B cell (primary cell): ENCODE results near the gene CRELD2. TPM values are rescaled to one million over a fixed set of nuclear protein-coding genes. Genes with fewer than 3 reads are reported as not detected.

Source experiments
- ATAC-seq: fragments of 200-7000 bp; cut with Tn5 transposase; one replicate; pipeline ENCODE4 v1.10.0; 2021; ENCODE audit warnings: low read depth, mild to moderate bottlenecking, moderate number of reproducible peaks, moderate library complexity
- CTCF ChIA-PET: fragments of 350-600 bp; sonication (Branson Sonifier 250); formaldehyde crosslinking; loops from one replicate; lab custom pipeline; 2021; ENCODE audit warnings: antibody characterized with exemption, inconsistent platforms; lab: Charles Lee
- POLR2A ChIA-PET: fragments of 350-600 bp; sonication (Branson Sonifier 250); formaldehyde crosslinking; loops from one replicate; lab custom pipeline; 2021; ENCODE audit warnings: antibody characterized with exemption; lab: Charles Lee
- DNase-seq: peaks from one replicate; pipeline ENCODE4 v3.0.0; 2013
- H2AFZ ChIP-seq: 2 replicates; pipeline ENCODE4 v1.6.1; 2012; ENCODE audit warnings: mild to moderate bottlenecking, low read depth, low read length; ENCODE audit not compliant: insufficient read depth, poor library complexity, severe bottlenecking
- H3K27ac ChIP-seq, 2 donors: 1 replicate in 1 of 2; 2 replicates in 1 of 2; pipeline ENCODE4 v1.5.1; 2012 to 2013; ENCODE audit warnings: low read length in 2 of 2, mild to moderate bottlenecking in 2 of 2, moderate library complexity in 1 of 2
- H3K27me3 ChIP-seq, 4 experiments: fragments of 200-600 bp in 1 of 4; sonication (generic) in 1 of 4; replicated peaks in 1 of 4; 1 replicate in 2 of 4; 2 replicates in 2 of 4; pipeline versions ENCODE4 v1.6.1 to v1.7.0; 2013 to 2016; ENCODE audit warnings: low read length in 3 of 4, mild to moderate bottlenecking in 2 of 4, mixed read lengths in 1 of 4, moderate library complexity in 1 of 4; ENCODE audit not compliant: insufficient read depth in 4 of 4, control insufficient read depth in 3 of 4; ENCODE audit errors: control extremely low read depth in 1 of 4
- H3K36me3 ChIP-seq, 2 experiments: replicated peaks in 1 of 2; 1 replicate in 1 of 2; 2 replicates in 1 of 2; pipeline versions ENCODE4 v1.6.1 to v1.7.1; 2013; ENCODE audit warnings: low read length in 1 of 2; ENCODE audit not compliant: insufficient read depth in 2 of 2, control insufficient read depth in 1 of 2; ENCODE audit errors: control extremely low read depth in 1 of 2, extremely low read depth in 1 of 2
- H3K4me1 ChIP-seq, 2 donors: fragments of 200-600 bp in 1 of 2; sonication (generic) in 1 of 2; 1 replicate in 1 of 2; 2 replicates in 1 of 2; pipeline versions ENCODE4 v1.5.1 to v1.6.1; 2013 to 2017; ENCODE audit warnings: low read length in 2 of 2; ENCODE audit not compliant: control insufficient read depth in 2 of 2, insufficient read depth in 2 of 2
- H3K4me2 ChIP-seq: replicated peaks from 2 replicates; pipeline ENCODE3; 2012; ENCODE audit warnings: mild to moderate bottlenecking, low read depth, low read length; ENCODE audit not compliant: poor library complexity, severe bottlenecking
- H3K4me3 ChIP-seq, 5 experiments: fragments of 200-600 bp in 1 of 5; sonication (generic) in 1 of 5; 1 replicate in 3 of 5; 2 replicates in 2 of 5; pipeline versions ENCODE4 v1.5.1 to v1.7.0; 2011 to 2016; ENCODE audit warnings: low read length in 4 of 5, mild to moderate bottlenecking in 4 of 5, low read depth in 2 of 5, control low read depth in 1 of 5, moderate library complexity in 1 of 5; ENCODE audit not compliant: insufficient read depth in 1 of 5; ENCODE audit errors: control extremely low read depth in 1 of 5, extremely low read depth in 1 of 5
- H3K79me2 ChIP-seq: fragments of 200-600 bp; sonication (generic); one replicate; pipeline ENCODE4 v1.6.0; 2016; ENCODE audit warnings: low read length; ENCODE audit not compliant: control insufficient read depth, insufficient read depth
- H3K9ac ChIP-seq: fragments of 200-600 bp; sonication (generic); 2 replicates; pipeline ENCODE4 v1.6.1; 2017; ENCODE audit warnings: mild to moderate bottlenecking, low read length, moderate library complexity
- H3K9me3 ChIP-seq, 3 donors: one replicate each; pipeline versions ENCODE4 v1.6.1 to v1.7.1; 2013; ENCODE audit warnings: low read length in 2 of 3; ENCODE audit not compliant: control insufficient read depth in 2 of 3, insufficient read depth in 1 of 3; ENCODE audit errors: control extremely low read depth in 1 of 3
- H4K20me1 ChIP-seq: 2 replicates; pipeline ENCODE4 v1.6.0; 2012; ENCODE audit warnings: mild to moderate bottlenecking, low read length; ENCODE audit not compliant: insufficient read depth, control insufficient read depth, poor library complexity, severe bottlenecking
- H3K27ac Mint-ChIP-seq: one replicate; pipeline ENCODE4 v1.8.0; 2021; ENCODE audit warnings: mixed read lengths
- H3K27me3 Mint-ChIP-seq: one replicate; pipeline ENCODE4 v1.8.0; 2021; ENCODE audit warnings: mixed read lengths
- H3K4me1 Mint-ChIP-seq: one replicate; pipeline ENCODE4 v1.8.0; 2021; ENCODE audit warnings: mixed read lengths
- H3K4me3 Mint-ChIP-seq: one replicate; pipeline ENCODE4 v1.8.0; 2021; ENCODE audit warnings: mixed read lengths
- H3K9me3 Mint-ChIP-seq: one replicate; pipeline ENCODE4 v1.8.0; 2022; ENCODE audit warnings: mixed read lengths; ENCODE audit not compliant: insufficient read depth
- EZH2 ChIP-seq: IDR thresholded peaks from 2 replicates; pipeline ENCODE4 v1.6.1; 2012; ENCODE audit warnings: borderline replicate concordance, low read depth, mild to moderate bottlenecking, moderate library complexity, low read length; ENCODE audit not compliant: insufficient read depth, poor library complexity, severe bottlenecking
- WGBS: methylation state at CpG from one replicate; pipeline ENCODE4 v1.1.5; 2013; ENCODE audit warnings: missing lambda C conversion rate; ENCODE audit not compliant: insufficient coverage; 5-methylcytosine and 5-hydroxymethylcytosine counted together
- intact Hi-C: fragments of 100-400 bp; cut with micrococcal nuclease; formaldehyde crosslinking; loops from one replicate; pipeline ENCODE4 v1.10.0; 2022
- polyA plus RNA-seq: library from polyadenylated mRNA; depleted of rRNA; stranded (reverse); fragments of >200 nt; gene quantifications from 2 replicates; pipeline ENCODE4 v1.2.3, GENCODE V29; 2012
- total RNA-seq, 2 donors: library from RNA; stranded (reverse); fragments of 120-200 nt in 1 of 2; gene quantifications; 1 replicate in 1 of 2; 2 replicates in 1 of 2; pipeline versions ENCODE4 v1.2.3 to v1.2.4, GENCODE V29; 2013 to 2022
- TF ChIP-seq, protein P1 (sequence below): fragments of 200-600 bp; IDR thresholded peaks from one replicate; pipeline ENCODE4 v1.8.0; 2022; ENCODE audit warnings: antibody characterized with exemption, mild to moderate bottlenecking

CRELD2 gene
- total and polyA plus RNA-seq, 2 donors (not counting 1 experiment from before 2014, with no cell fraction given), result 35.9 to 41.9 TPM

DNA sequence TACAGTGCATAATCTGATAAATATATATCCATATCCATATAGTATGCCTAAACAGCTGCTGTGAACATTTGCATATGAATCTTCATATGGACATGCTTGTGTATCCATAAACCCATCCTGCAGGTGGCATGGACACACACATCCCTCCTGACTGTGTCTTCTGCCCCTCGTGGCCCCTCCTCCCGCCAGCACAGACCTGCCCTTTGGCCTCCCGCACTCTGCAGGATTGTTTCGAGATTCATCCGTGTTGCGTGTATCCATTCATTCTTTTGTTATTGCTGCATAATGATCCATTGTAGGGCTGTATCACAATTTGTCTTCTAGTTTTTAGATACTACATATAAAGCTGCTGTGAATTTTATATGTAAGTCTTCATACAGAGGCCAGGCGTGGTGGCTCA lies 40.8 kb upstream of the CRELD2 start:
- TF ChIP-seq EZH2, result no peak
- TF ChIP-seq, protein P1, sequence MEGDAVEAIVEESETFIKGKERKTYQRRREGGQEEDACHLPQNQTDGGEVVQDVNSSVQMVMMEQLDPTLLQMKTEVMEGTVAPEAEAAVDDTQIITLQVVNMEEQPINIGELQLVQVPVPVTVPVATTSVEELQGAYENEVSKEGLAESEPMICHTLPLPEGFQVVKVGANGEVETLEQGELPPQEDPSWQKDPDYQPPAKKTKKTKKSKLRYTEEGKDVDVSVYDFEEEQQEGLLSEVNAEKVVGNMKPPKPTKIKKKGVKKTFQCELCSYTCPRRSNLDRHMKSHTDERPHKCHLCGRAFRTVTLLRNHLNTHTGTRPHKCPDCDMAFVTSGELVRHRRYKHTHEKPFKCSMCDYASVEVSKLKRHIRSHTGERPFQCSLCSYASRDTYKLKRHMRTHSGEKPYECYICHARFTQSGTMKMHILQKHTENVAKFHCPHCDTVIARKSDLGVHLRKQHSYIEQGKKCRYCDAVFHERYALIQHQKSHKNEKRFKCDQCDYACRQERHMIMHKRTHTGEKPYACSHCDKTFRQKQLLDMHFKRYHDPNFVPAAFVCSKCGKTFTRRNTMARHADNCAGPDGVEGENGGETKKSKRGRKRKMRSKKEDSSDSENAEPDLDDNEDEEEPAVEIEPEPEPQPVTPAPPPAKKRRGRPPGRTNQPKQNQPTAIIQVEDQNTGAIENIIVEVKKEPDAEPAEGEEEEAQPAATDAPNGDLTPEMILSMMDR, result no peak
- Mint-ChIP-seq H3K4me1 (peaks cover 23% of the 10 kb centered on the region), H3K27me3 (no peaks in the 10 kb centered on the region), H3K27ac (no peak overlapping the region), H3K9me3 (no peaks in the 10 kb centered on the region), H3K4me3 (no peak overlapping the region)
- Histone ChIP-seq H3K9ac (no peak overlapping the region), H3K4me3 (no peak overlapping the region), H3K4me2 (no peak overlapping the region), H2AFZ (no peak overlapping the region), H3K79me2 (peaks cover 91% of the 10 kb centered on the region), H3K36me3 (peaks cover 0 to 3% of the 10 kb centered on the region in 2 experiments), H3K27me3 (no peaks in the 10 kb centered on the region), H3K27ac (no peak overlapping the region), H4K20me1 (peaks cover 47% of the 10 kb centered on the region), H3K9me3 (peaks cover 0 to 8% (median 0%) of the 10 kb centered on the region in 3 donors), H3K4me1 (peaks cover 4 to 7% of the 10 kb centered on the region in 2 donors)
- DNase-seq (no peak), ATAC-seq (no peak)
- intact Hi-C loops, result no loop called here
- 100% methylated on average over 1 of the region's 7 CpGs for WGBS
- ChIA-PET POLR2A (no interaction called here), CTCF (no interaction called here)

DNA sequence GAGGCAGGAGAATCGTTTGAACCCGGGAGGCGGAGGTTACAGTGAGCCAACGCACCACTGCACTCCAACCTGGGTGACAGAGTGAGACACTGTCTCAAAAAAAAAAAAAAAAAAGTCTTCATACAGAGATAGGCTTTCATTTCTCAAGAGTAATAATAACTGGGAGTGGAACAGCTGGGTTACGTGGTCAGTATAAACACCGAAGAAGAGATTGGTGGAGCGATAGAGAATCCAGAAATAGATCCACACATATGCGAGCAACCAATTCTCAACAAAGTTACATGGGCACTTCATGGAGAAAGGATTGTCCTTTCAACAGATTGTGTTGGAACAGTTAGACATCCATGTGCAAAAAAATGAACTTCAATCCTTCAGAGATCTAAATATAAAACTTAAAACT lies 40.2 kb upstream of the CRELD2 start:
- POLR2A ChIA-PET, result interaction anchor here (0.6 kb wide), 1 partner anchor 23 kb away, joined by 4 read pairs; no protein-coding TSS in a partner anchor
- Mint-ChIP-seq H3K9me3 (no peaks in the 10 kb centered on the region), H3K27ac (no peak overlapping the region), H3K27me3 (no peaks in the 10 kb centered on the region), H3K4me3 (no peak overlapping the region), H3K4me1 (peaks cover 23% of the 10 kb centered on the region)
- H3K79me2 ChIP-seq, result peaks cover 92% of the 10 kb centered on the region
- no peak overlapping the region for H3K4me3 ChIP-seq
- peaks cover 46% of the 10 kb centered on the region for H4K20me1 ChIP-seq
- H3K27ac ChIP-seq, result no peak overlapping the region
- no peak overlapping the region for H2AFZ ChIP-seq
- no peak overlapping the region for H3K9ac ChIP-seq
- intact Hi-C loops, result no loop called here
- H3K4me2 ChIP-seq, result no peak overlapping the region
- DNase-seq (no peak), ATAC-seq (no peak)
- peaks cover 2 to 3% of the 10 kb centered on the region in 2 experiments for H3K36me3 ChIP-seq
- peaks cover 4 to 7% of the 10 kb centered on the region in 2 donors for H3K4me1 ChIP-seq
- CTCF ChIA-PET, result interaction anchor here (0.6 kb wide), 1 partner anchor 152 kb away, joined by 3 read pairs; no protein-coding TSS in a partner anchor
- TF ChIP-seq, protein P1, result no peak
- TF ChIP-seq EZH2, result no peak
- peaks cover 0 to 8% (median 0%) of the 10 kb centered on the region in 3 donors for H3K9me3 ChIP-seq
- WGBS, result no CpG with 5 or more reads among the region's 8 CpGs
- H3K27me3 ChIP-seq, result no peaks in the 10 kb centered on the region
